Measurements from ENCODE around the gene NUAK1.

Gene NUAK1

GRCh38 chr12:106128585-106129328, 10.0 kb downstream of the NUAK1 start:
- no peak for DNase-seq

DNA sequence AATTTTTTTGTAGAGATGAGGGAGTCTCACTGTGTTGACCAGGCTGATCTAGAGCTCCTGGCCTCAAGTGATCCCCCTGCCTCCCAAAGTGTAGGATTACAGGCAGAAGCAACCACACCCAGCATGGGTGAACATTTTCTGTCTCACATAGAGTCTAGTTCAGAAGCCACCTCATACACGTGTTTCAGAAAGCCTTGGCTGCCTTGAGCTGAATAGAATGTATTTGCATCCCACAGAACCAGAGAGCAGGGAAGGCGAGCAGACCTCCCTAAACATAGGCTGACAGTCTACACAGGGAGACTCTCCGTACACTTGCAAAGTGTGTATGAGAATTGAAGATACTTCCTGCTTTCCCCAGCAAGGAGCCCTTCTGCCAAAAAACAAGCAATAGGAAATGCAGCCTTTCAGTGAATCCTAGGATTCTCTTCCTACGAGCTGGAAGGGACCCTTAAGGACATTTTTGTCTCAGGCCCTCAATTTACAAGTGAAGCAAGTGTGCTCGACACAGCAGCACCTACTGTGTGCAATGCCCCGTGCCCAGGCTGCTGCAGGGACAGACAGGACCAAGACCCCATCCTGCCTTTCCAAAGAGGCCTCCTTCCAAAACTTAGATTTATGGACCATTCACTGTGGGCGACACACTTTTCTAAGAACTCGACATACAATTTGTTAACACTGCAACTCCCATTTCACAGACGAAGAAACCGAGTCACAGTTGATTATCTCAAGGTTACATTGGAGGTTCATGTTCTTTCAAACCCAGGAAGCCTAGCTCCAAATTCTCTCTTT, 11.2 kb downstream of the NUAK1 start:
- DNase-seq, result no peak

- DNase-seq, result no peak
Measured at GRCh38 chr12:106126441-106127337, 12.1 kb downstream of the NUAK1 start.

- DNase-seq, result no peak
Measured at GRCh38 chr12:106125351-106126095, 13.2 kb downstream of the NUAK1 start.

DNA sequence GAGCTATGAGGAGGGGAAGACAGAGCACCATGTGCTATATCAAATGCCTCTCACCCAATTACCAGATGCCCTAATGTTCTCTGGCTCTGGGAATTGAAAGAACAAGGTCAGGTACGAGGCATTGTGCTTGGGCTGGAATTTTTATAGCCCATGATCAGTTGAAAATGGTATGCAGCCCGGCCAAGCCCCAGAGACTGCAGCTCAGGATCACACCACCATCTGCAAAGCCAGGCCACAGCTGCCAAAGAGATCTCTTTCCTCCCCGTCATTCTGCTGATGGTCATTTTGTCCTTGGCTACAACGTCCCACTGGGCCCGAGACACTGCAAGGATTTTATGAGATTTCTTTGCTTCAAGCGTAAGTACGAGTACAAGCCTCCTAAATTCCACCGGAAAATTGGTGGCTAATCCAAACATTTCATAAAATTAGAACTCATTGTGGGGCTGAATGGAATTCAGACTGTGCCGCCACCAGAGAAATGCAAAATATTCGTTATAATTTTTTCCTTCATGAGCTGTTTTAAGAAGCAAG, 15.1 kb downstream of the NUAK1 start:
- no peak for DNase-seq

- no peak for DNase-seq
Measured at GRCh38 chr12:106123110-106123509, 15.6 kb downstream of the NUAK1 start.

DNA sequence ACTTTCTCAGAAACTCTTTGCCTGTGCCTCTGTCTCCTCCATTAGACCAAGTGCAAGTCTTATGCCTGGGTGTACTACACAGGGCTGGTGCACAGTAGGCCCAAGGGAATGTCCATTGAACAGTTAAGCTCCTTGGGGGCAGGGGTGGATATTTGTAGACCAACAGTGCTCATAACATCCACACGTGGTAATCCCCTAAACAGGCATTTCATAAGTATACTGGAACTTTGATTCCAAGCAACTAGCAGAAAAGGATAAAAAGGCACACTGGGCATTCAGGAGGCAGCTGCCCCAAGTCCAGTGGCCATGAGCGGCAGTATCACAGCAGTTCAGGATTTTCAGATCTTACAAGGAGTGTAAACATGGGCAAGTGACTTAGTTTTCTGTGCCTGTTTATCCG, 16.8 kb downstream of the NUAK1 start:
- no peak for DNase-seq

DNA sequence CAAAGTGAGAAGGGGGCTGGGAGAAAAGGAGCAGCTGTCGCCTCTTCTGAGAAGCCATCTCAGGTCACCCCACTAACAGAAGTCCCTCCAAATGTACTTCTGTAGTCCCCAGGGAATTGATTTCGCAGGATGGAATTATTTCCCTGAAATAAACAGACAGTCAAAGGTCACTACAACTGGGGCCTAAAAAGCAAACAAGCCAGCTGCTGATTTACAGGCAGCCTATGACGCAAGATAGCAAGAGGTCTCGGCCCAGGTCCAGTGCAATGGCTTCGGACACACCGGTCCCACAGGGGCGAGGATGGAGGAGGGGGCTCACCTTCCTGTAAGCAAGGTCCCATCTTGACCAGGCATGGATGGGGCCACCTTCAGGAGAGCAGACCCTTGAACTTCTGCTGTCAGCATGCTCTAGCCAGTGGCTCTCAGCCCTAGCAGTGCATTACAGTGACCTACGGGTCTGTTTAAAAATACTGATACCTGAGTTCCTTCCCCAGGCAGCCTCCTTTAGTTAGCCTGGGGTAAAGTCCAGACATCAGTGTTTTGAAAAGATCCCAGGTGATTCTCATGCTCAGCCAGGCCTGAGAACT, 18.1 kb downstream of the NUAK1 start:
- DNase-seq, result no peak

DNA sequence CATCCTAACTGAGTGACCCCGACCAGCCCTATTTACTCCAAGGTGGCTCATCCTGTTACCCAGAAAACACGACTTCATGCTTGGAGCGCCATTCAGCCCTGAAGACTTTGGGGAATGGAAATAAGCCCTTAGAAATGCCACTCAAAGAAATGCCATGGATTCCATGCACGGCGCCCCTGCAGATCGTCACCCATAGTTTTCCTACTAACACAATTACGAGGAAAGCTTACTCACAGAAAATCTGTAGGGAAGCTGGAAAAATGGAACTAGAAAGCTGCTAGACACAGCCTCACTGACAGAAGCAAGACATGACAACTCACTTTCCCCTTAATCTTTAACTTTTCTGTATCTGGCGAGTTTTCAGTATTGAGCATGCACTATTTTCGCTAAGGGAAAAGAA, 19.5 kb downstream of the NUAK1 start:
- no peak for DNase-seq

- DNase-seq, result no peak
Measured at GRCh38 chr12:106118381-106119130, 20.2 kb downstream of the NUAK1 start.

DNA sequence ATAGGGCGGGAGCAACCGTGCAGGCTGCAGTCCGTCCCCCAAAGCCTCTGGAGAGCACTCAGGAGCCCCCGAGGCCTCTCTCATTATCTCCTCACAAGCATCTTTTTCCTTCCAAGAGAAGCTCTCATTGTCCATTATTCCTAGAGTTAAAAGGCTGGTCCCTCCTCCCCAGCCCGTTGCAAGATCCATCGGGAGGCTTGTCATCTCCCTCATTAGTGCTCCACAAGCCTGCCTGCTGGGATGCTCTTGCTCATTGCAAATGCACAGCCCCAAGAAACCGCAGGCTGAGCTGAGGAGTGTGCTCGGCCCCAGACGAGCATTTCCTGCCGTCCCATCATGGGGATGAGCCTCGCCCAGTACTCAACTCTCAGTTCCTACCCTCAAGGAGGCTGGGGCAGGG, 23.3 kb downstream of the NUAK1 start:
- DNase-seq, result no peak

GRCh38 chr12:106114447-106115068, 24.2 kb downstream of the NUAK1 start:
- no peak for DNase-seq

- no peak for DNase-seq
Measured at GRCh38 chr12:106113824-106114446, 24.8 kb downstream of the NUAK1 start.

DNA sequence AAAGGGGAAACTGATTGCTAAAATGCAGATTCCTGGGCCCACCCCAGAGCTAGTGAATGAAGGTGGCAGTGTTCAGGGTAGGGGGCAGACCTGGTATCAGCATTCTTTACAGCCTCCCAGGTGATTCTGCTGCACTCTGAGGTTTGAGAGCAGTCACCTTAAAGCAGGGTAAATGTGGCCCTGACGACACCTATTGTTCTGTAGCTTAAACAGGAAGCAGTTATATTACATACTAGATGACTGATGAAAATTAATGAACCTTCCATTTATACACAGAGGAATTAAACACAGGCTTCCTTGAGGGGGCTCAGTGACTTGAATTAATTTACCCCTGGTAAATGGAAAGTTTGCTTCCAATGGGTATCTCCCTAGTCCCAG, 25.3 kb downstream of the NUAK1 start:
- DNase-seq, result no peak

- DNase-seq, result no peak
Measured at GRCh38 chr12:106113042-106113441, 25.7 kb downstream of the NUAK1 start.

DNA sequence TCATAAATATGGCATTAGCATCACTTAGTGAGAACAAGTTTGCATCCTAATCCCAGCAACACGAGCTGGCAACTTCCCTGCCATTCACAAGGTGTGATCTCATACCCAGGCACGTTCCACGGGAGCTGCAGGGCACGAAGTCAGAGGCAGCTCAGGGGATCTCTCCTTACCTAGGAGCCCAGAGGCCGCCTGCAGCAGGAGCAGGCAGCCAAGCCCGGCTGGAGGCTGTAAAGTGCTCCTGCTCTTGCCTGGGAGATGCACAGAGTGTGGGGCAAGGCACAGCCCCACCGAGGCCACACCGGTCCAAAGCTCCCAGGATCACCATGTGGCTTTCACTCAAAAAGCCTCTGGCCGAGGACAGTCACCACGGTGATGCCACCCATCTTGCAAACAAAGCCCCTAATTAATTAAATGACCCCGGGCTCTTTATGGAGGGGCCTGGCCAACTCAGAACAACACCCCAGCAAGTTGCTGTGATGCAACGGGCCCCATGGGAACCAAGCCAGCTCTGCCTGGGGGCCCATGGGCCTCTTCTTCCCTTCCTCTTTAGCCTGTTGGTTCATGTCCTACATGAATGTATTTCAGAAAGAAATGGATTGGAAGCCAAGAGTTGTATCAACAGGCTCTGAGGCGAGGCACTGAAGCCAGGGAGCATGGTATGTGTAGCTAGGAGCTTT, 26.5 kb downstream of the NUAK1 start:
- DNase-seq, result no peak

- DNase-seq, result no peak
Measured at GRCh38 chr12:106110626-106111300, 28.0 kb downstream of the NUAK1 start.

DNA sequence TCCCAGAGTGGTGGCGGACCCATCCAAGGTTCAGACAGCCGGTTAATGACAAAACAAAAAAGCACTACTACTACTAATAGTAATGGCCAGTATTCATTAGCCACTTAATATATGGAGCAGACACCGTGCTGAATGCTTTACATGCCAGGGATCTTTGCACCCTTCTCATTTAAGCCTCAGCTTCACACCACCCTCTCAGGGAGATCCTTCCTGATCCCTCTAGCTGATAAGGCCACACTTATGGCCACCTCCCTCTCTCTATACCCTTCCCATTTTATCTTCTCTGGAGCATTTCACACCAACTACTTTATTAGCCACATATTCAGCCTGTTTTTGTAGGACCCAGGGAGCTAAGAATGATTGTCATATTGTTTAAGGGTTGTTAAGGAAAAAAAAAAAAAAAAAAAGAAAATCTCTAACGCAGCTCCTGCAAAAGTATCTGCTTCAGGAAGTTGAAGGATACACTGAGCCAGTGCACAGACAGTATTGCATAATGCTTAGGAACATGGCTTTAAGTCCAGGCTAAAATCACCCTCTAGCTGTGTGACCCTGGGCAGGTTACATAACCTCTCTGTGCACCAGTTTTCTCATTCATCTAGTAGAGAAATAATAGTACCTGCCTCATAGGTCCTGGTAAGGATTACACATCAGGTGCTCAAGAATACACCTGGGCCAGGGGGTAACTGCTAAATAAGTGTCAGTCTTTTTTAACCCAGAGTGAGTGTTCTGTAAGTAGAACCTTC, 29.4 kb downstream of the NUAK1 start:
- no peak for DNase-seq
